Caco-2 (cell line): Measurements from ENCODE around the gene IBA57. TPM values are rescaled to one million over a fixed set of nuclear protein-coding genes. Genes with fewer than 3 reads are reported as not detected.

Source experiments
- BruUV-seq: library from RNA; stranded (reverse); fragments of 400-500 nt; replicated peaks from 2 replicates; lab custom pipeline; 2021; lab: Mats Ljungman, UMichigan
- CTCF ChIA-PET: fragments of 300-600 bp; sonication (Branson Sonifier 250); formaldehyde crosslinking; loops from one replicate; lab custom pipeline; 2022; ENCODE audit warnings: antibody characterized with exemption; lab: Charles Lee
- POLR2A ChIA-PET: fragments of 300-600 bp; sonication (Branson Sonifier 250); formaldehyde crosslinking; loops from one replicate; lab custom pipeline; 2022; ENCODE audit warnings: antibody characterized with exemption; lab: Charles Lee
- DNase-seq, 2 experiments: peaks; one replicate each; pipeline versions ENCODE4 v3.0.0 to v3.0.0-alpha.2; 2020 to 2022
- H3K27me3 ChIP-seq: replicated peaks from 2 replicates; pipeline ENCODE4 v1.6.0; 2011; ENCODE audit warnings: low read length; ENCODE audit not compliant: control insufficient read depth, insufficient read depth
- H3K36me3 ChIP-seq: 2 replicates; pipeline ENCODE4 v1.5.1; 2011; ENCODE audit warnings: low read length; ENCODE audit not compliant: control insufficient read depth, insufficient read depth
- H3K4me1 ChIP-seq: fragments of 250-450 bp; sonication (Bioruptor Pico); 2 replicates; pipeline ENCODE4 v1.5.1; 2020; ENCODE audit warnings: mild to moderate bottlenecking
- H3K4me3 ChIP-seq: 2 replicates; pipeline ENCODE4 v1.5.1; 2011; ENCODE audit warnings: low read depth, mild to moderate bottlenecking, control low read depth, low read length
- H3K9me3 ChIP-seq: fragments of 250-450 bp; sonication (Bioruptor Pico); 2 replicates; pipeline ENCODE4 v1.5.1; 2020; ENCODE audit warnings: mild to moderate bottlenecking, moderate library complexity
- H3K27ac Mint-ChIP-seq: one replicate; pipeline ENCODE4 v1.8.0; 2022; ENCODE audit warnings: mixed read lengths; ENCODE audit not compliant: unreplicated experiment
- H3K27me3 Mint-ChIP-seq: one replicate; pipeline ENCODE4 v1.8.0; 2022; ENCODE audit warnings: mixed read lengths; ENCODE audit not compliant: insufficient read depth, unreplicated experiment
- H3K36me3 Mint-ChIP-seq: one replicate; pipeline ENCODE4 v1.8.0; 2022; ENCODE audit warnings: mild to moderate bottlenecking, mixed read lengths; ENCODE audit not compliant: insufficient read depth, unreplicated experiment
- H3K4me1 Mint-ChIP-seq: one replicate; pipeline ENCODE4 v1.8.0; 2022; ENCODE audit warnings: low read depth, mixed read lengths; ENCODE audit not compliant: unreplicated experiment
- H3K4me3 Mint-ChIP-seq: one replicate; pipeline ENCODE4 v1.8.0; 2022; ENCODE audit warnings: mild to moderate bottlenecking, moderate library complexity, mixed read lengths; ENCODE audit not compliant: unreplicated experiment
- H3K9me3 Mint-ChIP-seq: one replicate; pipeline ENCODE4 v1.8.0; 2022; ENCODE audit warnings: mixed read lengths; ENCODE audit not compliant: unreplicated experiment
- intact Hi-C: fragments of 100-400 bp; cut with micrococcal nuclease; formaldehyde crosslinking; loops from one replicate; pipeline ENCODE4 v1.10.0; 2022; ENCODE audit not compliant: unreplicated experiment
- total RNA-seq: library from RNA; stranded (reverse); gene quantifications from 2 replicates; pipeline ENCODE4 v1.2.3, GENCODE V29; 2022
- TF ChIP-seq, protein P1 (sequence below), 2 experiments: fragments of 200-600 bp in 1 of 2; IDR thresholded peaks; 1 replicate in 1 of 2; 2 replicates in 1 of 2; pipeline versions ENCODE4 v1.5.1 to v1.8.0; 2011 to 2022; ENCODE audit warnings: antibody characterized with exemption in 1 of 2, control low read depth in 1 of 2, inconsistent platforms in 1 of 2, low read depth in 1 of 2, low read length in 1 of 2, mild to moderate bottlenecking in 1 of 2, moderate library complexity in 1 of 2; ENCODE audit not compliant: insufficient read depth in 1 of 2, severe bottlenecking in 1 of 2, unreplicated experiment in 1 of 2

The IBA57 gene
- total RNA-seq, 1 experiment from 2014 or later: 15.4 TPM

DNA sequence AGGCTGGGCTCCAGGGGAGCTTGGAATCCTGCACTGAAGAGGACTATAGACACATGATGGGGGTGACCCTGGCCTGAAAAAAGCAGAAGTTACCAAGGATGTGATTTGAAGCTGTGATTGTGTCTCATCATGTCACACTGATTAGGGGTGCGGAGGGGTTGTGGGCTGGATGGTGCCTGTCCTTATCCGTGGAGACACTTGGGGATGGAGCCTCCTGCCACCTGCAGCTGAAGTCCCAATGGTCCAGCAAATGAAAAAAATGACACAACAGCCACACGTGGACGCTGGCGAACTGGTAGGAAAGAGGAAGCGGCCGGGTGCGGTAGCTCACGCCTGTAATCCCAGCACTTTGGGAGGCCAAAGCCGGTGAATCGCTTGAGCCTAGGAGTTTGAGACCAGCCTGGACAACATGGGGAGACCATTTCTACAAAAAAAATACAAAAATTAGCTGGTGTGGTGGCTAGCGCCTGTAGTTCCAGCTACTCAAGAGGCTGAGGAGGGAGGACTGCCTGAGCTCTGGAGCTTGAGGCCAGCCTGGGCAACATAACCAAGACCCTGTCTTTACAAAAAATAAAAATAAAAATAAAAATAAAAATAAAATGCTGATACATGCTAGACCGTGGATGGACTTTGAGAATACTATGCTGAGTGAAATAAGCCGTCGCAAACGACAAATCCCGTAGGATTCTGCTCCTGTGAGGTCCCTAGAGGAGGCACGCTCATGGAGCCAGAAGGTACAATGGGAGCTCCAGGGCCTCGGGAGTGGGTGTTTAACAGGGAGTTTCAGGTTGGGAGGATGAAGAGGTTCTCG lies 838 bp upstream of the IBA57 start:
- ChIA-PET CTCF (interaction anchor here (0.7 to 2.6 kb wide), 7 partner anchors 8 to 83 kb away, joined by 3 to 19 read pairs (median 4); partner anchors contain the start of gene GUK1), POLR2A (interaction anchor here (0.5 to 2.3 kb wide), 8 partner anchors 24 to 269 kb away, joined by 5 to 13 read pairs (median 8); partner anchors contain the start of genes ARF1, GUK1 and TRIM11)
- BruUV-seq: TSS peak; percentile 98
- no peaks in the 10 kb centered on the region for H3K9me3 Mint-ChIP-seq
- intact Hi-C loops: loop anchor here (1.0 kb wide), 3 partner anchors 24 to 55 kb away; partner anchors contain the start of genes GUK1 and MRPL55
- peak overlapping the region; percentile 84 for H3K4me3 Mint-ChIP-seq
- TF ChIP-seq, protein P1, sequence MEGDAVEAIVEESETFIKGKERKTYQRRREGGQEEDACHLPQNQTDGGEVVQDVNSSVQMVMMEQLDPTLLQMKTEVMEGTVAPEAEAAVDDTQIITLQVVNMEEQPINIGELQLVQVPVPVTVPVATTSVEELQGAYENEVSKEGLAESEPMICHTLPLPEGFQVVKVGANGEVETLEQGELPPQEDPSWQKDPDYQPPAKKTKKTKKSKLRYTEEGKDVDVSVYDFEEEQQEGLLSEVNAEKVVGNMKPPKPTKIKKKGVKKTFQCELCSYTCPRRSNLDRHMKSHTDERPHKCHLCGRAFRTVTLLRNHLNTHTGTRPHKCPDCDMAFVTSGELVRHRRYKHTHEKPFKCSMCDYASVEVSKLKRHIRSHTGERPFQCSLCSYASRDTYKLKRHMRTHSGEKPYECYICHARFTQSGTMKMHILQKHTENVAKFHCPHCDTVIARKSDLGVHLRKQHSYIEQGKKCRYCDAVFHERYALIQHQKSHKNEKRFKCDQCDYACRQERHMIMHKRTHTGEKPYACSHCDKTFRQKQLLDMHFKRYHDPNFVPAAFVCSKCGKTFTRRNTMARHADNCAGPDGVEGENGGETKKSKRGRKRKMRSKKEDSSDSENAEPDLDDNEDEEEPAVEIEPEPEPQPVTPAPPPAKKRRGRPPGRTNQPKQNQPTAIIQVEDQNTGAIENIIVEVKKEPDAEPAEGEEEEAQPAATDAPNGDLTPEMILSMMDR (IDR thresholded peaks at IDR 0.05; ENCODE audit: insufficient read depth in 1 of 2, low read depth in 1 of 2, low read length in 1 of 2, severe bottlenecking in 1 of 2, unreplicated experiment in 1 of 2): no peak
- Histone ChIP-seq H3K36me3 (no peaks in the 10 kb centered on the region), H3K4me1 (peaks cover 17% of the 10 kb centered on the region), H3K9me3 (no peaks in the 10 kb centered on the region), H3K4me3 (peak overlapping the region; percentile 83), H3K27me3 (no peaks in the 10 kb centered on the region)
- H3K27ac Mint-ChIP-seq: peak overlapping the region; percentile 93
- peaks cover 19% of the 10 kb centered on the region for H3K36me3 Mint-ChIP-seq
- no peaks in the 10 kb centered on the region for H3K27me3 Mint-ChIP-seq
- DNase-seq: no peak
- H3K4me1 Mint-ChIP-seq: peaks cover 8% of the 10 kb centered on the region

DNA sequence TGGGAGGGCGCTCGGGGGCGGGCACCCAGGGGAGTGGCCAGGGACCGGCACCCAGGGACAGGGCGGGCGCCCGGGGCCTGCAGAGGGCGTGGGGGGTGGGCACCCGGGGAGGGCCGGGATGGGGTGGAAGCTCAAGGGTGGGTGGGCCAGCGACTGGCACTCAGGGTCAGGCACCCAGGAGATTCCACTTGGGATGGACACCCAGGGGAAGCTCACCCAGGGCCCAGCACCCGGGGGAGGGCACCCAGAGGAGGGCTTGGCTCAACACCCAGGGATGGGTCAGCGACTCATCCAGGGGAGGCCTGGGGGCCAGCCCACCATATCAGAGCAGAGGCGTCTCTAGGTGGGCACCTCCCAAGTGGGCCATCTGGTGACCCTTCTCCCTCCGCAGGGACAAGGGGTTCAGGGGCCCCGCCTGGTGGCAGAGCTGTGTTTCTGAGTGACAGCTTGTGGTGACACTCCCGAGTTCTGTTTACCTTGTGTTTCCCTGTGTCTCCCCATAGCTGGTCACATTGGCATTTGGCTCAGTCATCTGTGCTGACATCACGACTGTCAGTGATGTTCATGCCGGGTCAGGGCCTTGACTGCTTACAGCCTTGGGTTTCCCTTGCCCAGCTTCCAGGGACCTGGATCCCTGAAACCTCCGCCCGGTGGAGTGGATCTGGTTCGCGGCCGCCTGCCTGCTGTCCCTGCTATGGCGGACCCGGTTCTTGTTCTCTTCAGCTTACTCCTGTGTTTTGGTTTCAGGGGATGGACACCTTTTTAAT lies 749 bp downstream of the IBA57 start:
- no TSS peak for BruUV-seq
- H3K36me3 ChIP-seq: no peaks in the 10 kb centered on the region
- Mint-ChIP-seq H3K27me3 (no peaks in the 10 kb centered on the region), H3K9me3 (no peaks in the 10 kb centered on the region), H3K36me3 (peaks cover 17% of the 10 kb centered on the region), H3K4me1 (peaks cover 8% of the 10 kb centered on the region), H3K27ac (peak overlapping the region; percentile 93), H3K4me3 (peak overlapping the region; percentile 84)
- ChIA-PET CTCF (interaction anchor here (0.6 to 2.6 kb wide), 3 partner anchors 35 to 241 kb away, joined by 3 to 19 read pairs (median 5); no protein-coding TSS in a partner anchor), POLR2A (interaction anchor here (0.6 to 2.3 kb wide), 5 partner anchors 26 to 321 kb away, joined by 3 to 13 read pairs (median 6); partner anchors contain the start of genes GUK1 and RNF187)
- H3K4me1 ChIP-seq: peaks cover 17% of the 10 kb centered on the region
- no peaks in the 10 kb centered on the region for H3K27me3 ChIP-seq
- H3K9me3 ChIP-seq: no peaks in the 10 kb centered on the region
- H3K4me3 ChIP-seq: peak overlapping the region; percentile 83
- intact Hi-C loops: no loop called here
- DNase-seq: peak; percentile 69
- TF ChIP-seq, protein P1 (IDR thresholded peaks at IDR 0.05; ENCODE audit: insufficient read depth in 1 of 2, low read depth in 1 of 2, low read length in 1 of 2, severe bottlenecking in 1 of 2, unreplicated experiment in 1 of 2): peak; percentile 35 to 47
